T-helper 2 cell (primary cell): ENCODE measurements around the gene ADCY4.

Source experiments
- DNase-seq, 5 experiments: peaks; one replicate each; pipeline versions ENCODE4 v3.0.0 to v3.0.0-alpha.2; 2012 to 2022

Gene ADCY4

GRCh38 chr14:24271834-24272263 is 63.0 kb downstream of the ADCY4 start:
- DNase-seq = no peak

GRCh38 chr14:24271134-24271833 is 63.6 kb downstream of the ADCY4 start, which contains the start of gene RABGGTA:
TSS of gene RABGGTA (minus strand) at chr14:24271597. CDS start at chr14:24271115, 482 bp downstream.
- DNase-seq = peak; percentile 80 to 98 (median 89)

DNA sequence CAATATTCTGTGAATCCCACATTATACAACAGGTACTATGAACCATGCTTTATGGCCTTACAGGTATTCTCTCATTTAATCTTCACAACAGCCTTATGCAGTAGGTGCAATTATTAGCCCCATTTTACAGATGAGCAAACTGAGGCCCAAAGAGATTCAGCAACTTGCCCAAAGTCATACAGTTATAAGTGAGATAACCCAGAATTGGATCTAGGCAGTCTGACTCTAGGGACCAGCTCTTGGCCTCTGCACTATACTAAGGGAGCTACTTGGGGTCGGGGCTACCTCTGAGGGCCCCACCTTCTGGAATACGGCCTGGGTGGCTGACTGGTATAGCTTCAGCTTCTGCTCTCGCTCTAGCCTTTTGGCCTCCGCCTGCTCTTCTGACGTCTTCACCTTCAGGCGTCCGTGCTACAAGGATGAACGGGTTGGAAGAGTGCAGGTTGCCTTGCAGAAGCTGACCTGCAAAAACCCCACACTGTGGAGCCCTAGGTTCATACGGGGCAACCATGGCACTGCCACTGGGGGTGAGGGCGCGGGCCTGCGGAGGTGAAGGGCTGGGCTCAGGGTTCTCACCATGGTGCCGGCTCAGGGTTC is 64.2 kb downstream of the ADCY4 start:
- no peak for DNase-seq

- no peak for DNase-seq
Measured at GRCh38 chr14:24269910-24270536, 64.8 kb downstream of the ADCY4 start.

DNA sequence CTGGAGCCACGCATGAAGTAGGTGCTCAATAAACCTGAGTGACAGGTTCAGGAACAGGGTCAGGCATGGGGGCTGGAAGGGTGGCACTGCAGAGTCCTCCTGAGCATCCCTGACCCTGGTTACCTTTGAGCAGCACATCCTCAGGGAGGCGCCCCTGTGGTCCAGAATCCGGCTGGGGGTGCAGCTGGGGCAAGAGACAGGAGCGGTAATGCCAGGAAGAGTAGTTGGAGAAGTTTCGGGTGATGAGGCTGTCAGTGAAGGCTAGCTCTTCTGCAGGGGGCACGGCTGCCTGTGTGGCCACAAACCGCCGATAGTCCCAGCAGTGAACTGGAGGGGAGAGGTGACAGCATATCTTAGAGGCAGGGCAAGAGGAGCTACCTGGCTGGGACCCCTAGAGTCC is 65.5 kb downstream of the ADCY4 start:
- no peak for DNase-seq
